Central memory CD4-positive, alpha-beta T cell (primary cell): ENCODE results near the gene PPP1R2.
"Not testable (repeated sequence)": the region's sequence is repeated elsewhere in the genome, so short reads cannot be mapped to it uniquely, and the experiment has no call there.

Source experiments
- DNase-seq: peaks from one replicate; pipeline ENCODE4 v3.0.0; 2022

PPP1R2 gene

GRCh38 chr3:195535293-195535692 lies 7.8 kb downstream of the PPP1R2 start:
- DNase-seq: no peak

DNA sequence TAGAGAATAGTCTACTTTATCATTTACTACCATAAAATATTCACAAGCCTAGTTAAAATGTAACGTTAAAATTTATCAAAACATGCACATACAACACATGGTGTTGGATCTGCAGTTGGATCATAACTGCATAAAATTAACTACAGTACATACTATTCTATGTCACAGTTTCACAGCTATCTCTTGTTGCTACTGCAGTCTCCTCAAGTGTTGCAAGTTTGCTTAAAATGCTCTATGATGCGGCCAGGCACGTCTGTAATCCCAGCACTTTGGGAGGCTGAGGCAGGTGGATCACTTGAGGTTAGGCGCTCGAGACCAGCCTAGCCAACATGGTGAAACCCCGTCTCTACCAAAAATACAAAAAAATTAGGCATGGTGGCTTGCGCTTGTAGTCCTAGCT lies 10.3 kb downstream of the PPP1R2 start:
- DNase-seq: no peak

GRCh38 chr3:195532345-195532744 lies 10.8 kb downstream of the PPP1R2 start:
- no peak for DNase-seq

GRCh38 chr3:195531683-195532082 lies 11.4 kb downstream of the PPP1R2 start:
- no peak for DNase-seq

DNA sequence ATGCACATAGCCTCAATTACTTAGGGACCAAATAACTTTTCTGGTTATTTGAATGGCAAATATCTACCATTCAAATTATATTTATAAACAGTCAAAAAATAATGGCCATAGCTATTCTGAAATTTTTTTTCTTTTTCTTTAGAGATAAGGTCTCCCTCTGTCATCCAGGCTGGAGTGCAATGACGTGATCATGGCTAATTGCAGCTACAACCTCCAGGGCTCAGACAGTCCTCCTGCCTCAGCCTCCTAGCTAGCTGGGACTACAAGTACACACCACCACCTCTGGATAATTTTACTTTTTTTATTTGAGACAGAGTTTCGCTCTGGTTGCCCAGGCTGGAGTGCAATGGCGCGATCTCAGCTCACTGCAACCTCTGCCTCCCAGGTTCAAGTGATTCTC lies 16.6 kb downstream of the PPP1R2 start:
- DNase-seq: no peak

DNA sequence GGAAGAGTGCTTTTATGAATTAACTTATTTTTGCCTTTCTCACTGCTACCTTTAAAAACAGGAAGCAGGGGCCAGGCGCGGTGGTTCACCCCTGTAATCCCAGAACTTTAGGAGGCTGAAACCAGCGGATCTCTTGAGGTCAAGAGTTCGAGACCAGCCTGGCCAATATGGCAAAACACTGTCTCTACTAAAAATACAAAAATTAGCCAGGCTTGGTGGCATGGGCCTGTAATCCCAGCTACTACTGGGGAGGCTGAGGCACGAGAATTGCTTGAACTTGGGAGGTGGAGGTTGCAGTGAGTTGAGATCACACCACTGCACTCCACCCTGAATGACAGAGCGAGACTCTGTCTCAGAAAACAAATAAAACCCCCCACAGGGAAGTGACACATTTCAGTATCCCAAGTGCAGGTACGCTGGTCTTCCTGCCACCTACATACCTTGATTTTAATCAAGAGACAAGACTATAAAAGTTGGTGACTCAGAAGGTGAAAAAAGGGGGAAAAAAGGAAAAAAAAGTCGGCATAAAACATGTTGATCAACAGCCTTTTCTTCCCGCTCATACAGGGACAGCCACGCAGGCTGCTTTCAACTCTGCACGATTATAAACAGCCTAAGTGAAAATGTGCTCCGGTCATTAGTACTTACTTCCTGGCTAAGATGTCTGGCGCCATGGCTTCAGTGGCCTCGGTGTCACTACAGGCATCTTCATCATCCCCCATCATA lies 18.8 kb downstream of the PPP1R2 start:
- no peak for DNase-seq

DNA sequence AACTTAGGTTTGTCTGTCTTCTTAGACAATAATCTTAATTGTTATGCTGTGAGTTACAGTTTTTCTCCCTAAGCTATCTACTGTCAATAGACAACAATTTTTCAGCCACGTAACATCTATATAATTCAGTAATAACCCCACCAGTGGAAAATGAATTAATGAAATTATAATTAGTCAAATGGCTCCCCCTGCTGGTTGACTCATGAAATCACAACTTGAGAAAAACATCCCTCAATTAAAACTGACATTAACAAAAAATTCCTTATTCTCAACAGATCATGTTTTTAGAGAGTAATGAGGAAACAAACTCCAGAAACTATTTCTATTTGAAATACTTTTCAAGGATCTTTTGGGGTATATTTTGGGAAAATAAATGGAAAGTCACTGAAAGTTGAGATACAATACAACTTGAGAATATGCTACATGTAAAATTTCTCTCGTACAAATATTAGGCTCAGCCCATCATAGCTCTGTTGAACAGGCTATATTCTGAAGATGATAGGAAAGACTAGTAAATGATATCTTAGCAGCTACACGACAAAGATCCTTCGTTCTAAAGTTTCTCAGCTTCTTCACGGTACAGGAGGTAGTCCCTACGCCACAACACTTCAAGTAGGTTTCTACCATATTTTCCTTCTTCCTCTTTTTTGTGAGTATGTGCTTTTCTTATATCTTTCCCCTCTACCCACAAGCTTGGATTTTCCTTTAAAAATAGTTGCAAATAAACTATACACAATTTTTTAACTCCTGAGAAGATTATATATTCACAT lies 20.7 kb downstream of the PPP1R2 start:
- DNase-seq: peak; percentile 44

DNA sequence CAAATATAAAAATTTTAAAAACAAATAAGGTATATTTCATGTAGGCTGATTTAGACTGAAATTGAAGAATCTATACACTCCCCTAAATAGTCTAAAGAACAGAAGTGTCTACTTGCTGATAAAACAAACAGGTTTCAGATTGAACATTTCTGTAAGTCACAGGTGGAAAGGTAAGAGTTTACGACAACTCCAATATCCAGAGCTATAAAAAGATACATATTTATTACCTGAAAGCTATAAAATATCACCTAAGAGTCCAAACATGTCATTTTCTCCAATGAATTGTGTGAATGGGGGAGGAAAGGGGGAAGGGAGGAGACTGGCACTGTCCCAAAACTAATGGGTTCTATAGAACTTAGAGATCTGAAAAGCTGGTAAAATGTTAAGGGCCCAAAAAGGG lies 26.1 kb downstream of the PPP1R2 start:
- no peak for DNase-seq

DNA sequence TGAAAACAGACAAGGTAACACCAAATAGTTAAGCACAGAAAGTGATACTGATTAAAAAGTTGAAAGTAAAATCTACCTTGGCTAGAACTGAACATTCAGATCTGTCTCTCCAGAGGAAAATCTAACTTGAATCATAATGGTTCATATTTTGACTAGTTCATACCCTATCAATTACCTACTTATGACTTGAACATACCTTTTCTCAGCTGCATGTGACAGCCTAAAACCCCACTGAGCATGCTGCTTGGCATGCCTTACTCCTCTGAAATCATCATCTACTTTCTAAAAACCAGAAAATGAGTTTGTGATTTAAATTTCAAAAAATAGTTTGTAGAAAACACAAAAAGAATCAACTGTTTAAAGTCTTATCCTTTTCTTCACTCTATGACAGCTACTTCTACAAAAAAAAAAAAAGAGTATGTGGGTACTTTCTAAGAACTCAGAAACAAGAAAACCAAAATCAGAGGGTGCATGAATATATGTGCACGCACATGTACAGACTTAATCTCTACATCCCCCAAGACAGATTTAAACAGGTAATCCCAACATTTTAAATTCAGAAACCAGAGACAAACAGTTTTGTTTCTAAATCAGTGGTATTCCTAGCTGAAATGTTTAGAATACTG lies 28.4 kb downstream of the PPP1R2 start:
- not testable (repeated sequence) for DNase-seq

GRCh38 chr3:195512798-195513345 lies 30.3 kb downstream of the PPP1R2 start:
- DNase-seq: no peak

DNA sequence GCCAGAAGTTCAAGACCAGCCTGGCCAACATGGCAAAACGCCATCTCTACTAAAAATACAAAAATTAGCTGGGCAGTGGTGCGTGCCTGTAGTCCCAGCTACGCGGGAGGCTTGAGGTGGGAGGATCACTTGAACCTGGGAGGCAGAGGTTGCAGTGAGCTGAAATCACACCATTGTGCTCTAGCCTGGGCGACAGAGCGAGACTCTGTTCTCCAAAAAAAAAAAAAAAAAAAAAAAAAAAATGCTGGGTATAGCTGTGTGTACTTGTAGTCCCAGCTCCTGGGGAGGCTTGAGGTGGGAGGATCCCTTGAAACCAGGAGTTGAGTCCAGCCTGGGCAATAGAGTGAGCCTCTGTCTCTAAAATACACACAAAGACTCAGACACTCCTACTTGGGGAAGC lies 32.0 kb downstream of the PPP1R2 start:
- DNase-seq: no peak

GRCh38 chr3:195508185-195508584 lies 34.9 kb downstream of the PPP1R2 start:
- DNase-seq: no peak

DNA sequence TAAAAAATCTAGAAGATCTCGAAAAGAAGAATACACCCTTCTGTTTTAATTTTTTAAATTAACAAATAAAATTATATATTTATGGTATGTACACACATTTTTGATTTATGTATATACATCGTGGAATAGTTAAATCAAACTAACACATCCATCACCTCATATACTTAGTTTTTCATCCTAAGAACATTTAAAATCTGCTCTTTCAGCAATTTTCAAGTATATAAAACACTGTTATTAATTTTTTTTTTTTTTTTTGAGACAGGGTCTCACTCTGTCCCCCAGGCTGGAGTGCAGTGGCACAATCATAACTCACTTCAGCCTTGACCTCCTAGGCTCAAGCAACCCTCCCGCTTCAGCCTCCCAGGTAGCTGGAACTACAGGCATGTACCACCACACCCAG lies 67.5 kb downstream of the PPP1R2 start:
- DNase-seq: no peak

- not testable (repeated sequence) for DNase-seq
Measured at GRCh38 chr3:195475116-195475515, 68.0 kb downstream of the PPP1R2 start.

- DNase-seq: no peak
Measured at GRCh38 chr3:195468841-195469240, 74.3 kb downstream of the PPP1R2 start.

DNA sequence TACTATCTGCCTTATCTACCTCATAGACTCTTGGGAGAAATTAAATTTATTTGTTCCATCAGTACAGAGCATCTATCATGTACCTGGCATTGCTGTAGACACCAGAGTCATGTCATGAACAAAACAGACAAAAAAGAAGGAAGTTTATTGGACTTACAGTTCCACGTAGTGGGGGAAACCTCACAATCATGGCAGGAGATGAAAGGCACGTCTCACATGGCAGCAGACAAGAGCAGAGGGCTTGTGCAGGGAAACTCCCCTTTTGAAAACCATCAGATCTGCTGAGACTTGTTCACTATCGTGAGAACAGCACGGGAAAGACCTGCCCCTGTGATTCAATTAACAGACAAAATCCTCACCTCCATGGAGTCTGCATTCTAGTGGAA lies 74.7 kb downstream of the PPP1R2 start:
- no peak for DNase-seq

DNA sequence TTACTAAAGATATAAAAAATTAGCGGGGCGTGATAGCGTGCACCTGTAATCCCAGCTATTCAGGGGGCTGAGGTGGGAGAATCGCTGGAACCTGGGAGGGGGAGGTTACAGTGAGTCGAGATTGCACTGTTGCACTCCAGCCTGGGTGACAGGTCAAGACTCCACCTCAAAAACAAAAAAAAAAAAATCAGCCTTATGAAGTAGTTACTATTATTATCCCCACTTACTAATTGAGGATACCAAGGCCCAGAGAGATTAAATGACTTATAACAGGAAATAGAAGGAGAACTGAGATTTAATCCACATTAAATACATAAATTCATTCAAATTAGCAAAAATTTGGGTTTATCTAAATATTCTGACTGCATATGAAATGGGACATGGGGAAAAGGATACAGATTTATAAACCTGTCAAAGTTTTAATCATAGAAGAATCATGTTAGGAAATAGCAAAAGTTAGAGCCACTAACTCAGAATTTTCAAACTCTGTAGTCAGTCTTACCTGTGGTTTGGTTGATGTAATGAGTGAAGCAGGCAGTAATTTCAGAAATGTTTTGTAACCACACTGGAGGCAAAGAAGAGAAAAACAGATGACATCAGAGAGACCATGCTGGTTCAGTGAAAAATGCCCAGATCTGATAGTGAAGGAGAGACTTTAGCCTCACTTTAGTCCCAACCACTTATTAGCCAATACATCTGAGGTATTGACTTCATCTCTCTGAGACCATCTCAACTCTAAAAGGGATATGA lies 75.3 kb downstream of the PPP1R2 start:
- DNase-seq: no peak

DNA sequence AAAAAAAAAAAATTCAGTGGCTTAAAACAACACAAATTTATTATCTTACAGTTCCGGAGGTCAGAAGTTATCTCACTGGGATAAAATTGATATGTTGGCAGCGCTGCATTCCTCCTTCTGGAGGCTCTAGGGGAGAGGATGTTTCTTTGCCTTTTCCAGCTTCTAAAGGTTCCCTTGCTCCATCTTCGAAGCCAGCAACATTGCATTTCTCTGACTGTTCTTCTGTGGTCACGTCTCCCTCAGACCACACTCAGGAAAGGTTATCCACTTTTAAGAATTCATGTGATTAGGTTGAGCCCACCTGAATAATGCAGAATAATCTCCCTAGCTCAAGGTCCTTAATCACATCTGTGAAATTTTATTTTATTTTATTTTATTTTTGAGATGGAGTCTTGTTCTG lies 76.9 kb downstream of the PPP1R2 start:
- DNase-seq: no peak
